ENCODE results near the gene MACC1.

The MACC1 gene

GRCh38 chr7:20224025-20224424 lies 6.8 kb upstream of the MACC1 start:
- DNase-seq (ENCODE audit: insufficient read length, low spot score) (no peak), FAIRE-seq (no peak)
- no peak for TF ChIP-seq POLR2A (IDR thresholded peaks at IDR 0.05; ENCODE audit: low read depth, low read length)

- no peak for TF ChIP-seq POLR2A (IDR thresholded peaks at IDR 0.05; ENCODE audit: low read depth, low read length)
- FAIRE-seq (peak; percentile 81), DNase-seq (ENCODE audit: insufficient read length, low spot score) (no peak)
Observed at GRCh38 chr7:20223356-20223755, 6.2 kb upstream of the MACC1 start.

- no peak for DNase-seq (ENCODE audit: insufficient read length, low spot score)
- FAIRE-seq: no peak
- TF ChIP-seq POLR2A (IDR thresholded peaks at IDR 0.05; ENCODE audit: low read depth, low read length): no peak
Observed at GRCh38 chr7:20222219-20222828, 5.1 kb upstream of the MACC1 start.

GRCh38 chr7:20220921-20221547 lies 3.9 kb upstream of the MACC1 start:
- FAIRE-seq (peak; percentile 97), DNase-seq (ENCODE audit: insufficient read length, low spot score) (no peak)
- TF ChIP-seq POLR2A (IDR thresholded peaks at IDR 0.05; ENCODE audit: low read depth, low read length): no peak

- FAIRE-seq (no peak), DNase-seq (ENCODE audit: insufficient read length, low spot score) (no peak)
- no peak for TF ChIP-seq POLR2A (IDR thresholded peaks at IDR 0.05; ENCODE audit: low read depth, low read length)
Observed at GRCh38 chr7:20220293-20220761, 3.1 kb upstream of the MACC1 start.

GRCh38 chr7:20219446-20220292 lies 2.5 kb upstream of the MACC1 start:
- TF ChIP-seq POLR2A (IDR thresholded peaks at IDR 0.05; ENCODE audit: low read depth, low read length): no peak
- FAIRE-seq (peak; percentile 99), DNase-seq (ENCODE audit: insufficient read length, low spot score) (peak; percentile 19)

GRCh38 chr7:20219062-20219445 lies 1.9 kb upstream of the MACC1 start:
- DNase-seq (ENCODE audit: insufficient read length, low spot score): no peak
- TF ChIP-seq POLR2A (IDR thresholded peaks at IDR 0.05; ENCODE audit: low read depth, low read length): no peak
- FAIRE-seq: no peak

- no peak for FAIRE-seq
- no peak for DNase-seq (ENCODE audit: insufficient read length, low spot score)
Observed at GRCh38 chr7:20218279-20218678, 1.1 kb upstream of the MACC1 start.

GRCh38 chr7:20216406-20217036 lies 663 bp downstream of the MACC1 start:
- no peak for TF ChIP-seq POLR2A (IDR thresholded peaks at IDR 0.05; ENCODE audit: low read depth, low read length)
- DNase-seq (ENCODE audit: insufficient read length, low spot score): no peak
- no peak for FAIRE-seq

More at GRCh38 chr7:20218279-20218678, 1.1 kb upstream of the MACC1 start:
- TF ChIP-seq POLR2A (IDR thresholded peaks at IDR 0.05; ENCODE audit: low read depth, low read length): no peak

- DNase-seq (ENCODE audit: insufficient read length, low spot score): no peak
- no peak for TF ChIP-seq POLR2A (IDR thresholded peaks at IDR 0.05; ENCODE audit: low read depth, low read length)
- FAIRE-seq: no peak
Observed at GRCh38 chr7:20214921-20215669, 2.1 kb downstream of the MACC1 start.

- FAIRE-seq: no peak
- no peak for DNase-seq (ENCODE audit: insufficient read length, low spot score)
- no peak for TF ChIP-seq POLR2A (IDR thresholded peaks at IDR 0.05; ENCODE audit: low read depth, low read length)
Observed at GRCh38 chr7:20214132-20214531, 3.1 kb downstream of the MACC1 start.

- FAIRE-seq (no peak), DNase-seq (ENCODE audit: insufficient read length, low spot score) (no peak)
- no peak for TF ChIP-seq POLR2A (IDR thresholded peaks at IDR 0.05; ENCODE audit: low read depth, low read length)
Observed at GRCh38 chr7:20213378-20213777, 3.8 kb downstream of the MACC1 start.

GRCh38 chr7:20211376-20211775 lies 5.8 kb downstream of the MACC1 start:
- no peak for TF ChIP-seq POLR2A (IDR thresholded peaks at IDR 0.05; ENCODE audit: low read depth, low read length)
- FAIRE-seq (peak; percentile 6), DNase-seq (ENCODE audit: insufficient read length, low spot score) (no peak)

Data from H54 (cell line).